RPMI8226 (cell line): ENCODE results near the gene GARIN5A.
A peak's percentile ranks its signal among the peaks of the same experiment; 100 is the strongest.

Source experiments
- DNase-seq: peaks from one replicate; pipeline ENCODE4 v3.0.0-alpha.2; 2015

Gene GARIN5A

DNA sequence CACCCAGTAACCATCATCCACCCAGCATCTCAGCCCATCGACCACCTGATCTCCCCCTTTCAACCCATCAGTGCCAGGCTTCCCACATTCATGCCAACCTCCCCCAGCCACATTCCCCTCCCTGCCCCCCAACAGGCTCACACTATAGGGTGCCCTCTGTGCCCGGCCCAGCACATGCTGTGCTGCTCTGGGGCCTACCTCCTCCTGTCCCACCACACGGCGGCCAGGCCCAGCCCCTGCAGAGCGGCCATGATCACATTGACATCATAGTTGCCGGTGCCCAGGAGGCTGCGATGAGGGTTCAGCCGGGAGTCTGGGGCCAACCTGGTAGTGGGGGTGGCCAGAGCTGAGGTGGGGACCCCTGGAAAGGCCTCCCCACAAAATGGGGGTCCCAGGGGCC, 30.7 kb upstream of the GARIN5A start:
- no peak for DNase-seq

DNA sequence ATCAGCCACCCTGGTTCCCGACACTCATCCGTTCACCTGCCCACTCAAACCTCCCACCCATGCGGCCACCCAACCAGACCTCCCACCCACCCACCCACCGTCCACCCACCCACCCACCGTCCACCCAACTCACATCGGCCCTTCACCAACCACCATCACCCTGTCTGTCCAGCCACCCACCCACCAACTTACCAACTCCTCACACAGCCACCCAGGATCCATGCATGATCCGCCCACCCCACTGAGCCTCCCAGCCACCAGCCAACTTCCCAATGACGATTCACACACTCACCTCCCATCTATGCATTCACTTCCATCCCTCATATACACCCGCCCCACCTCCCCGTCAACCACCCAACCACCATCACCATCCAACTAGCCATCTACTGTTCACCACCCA, 30.1 kb upstream of the GARIN5A start:
- DNase-seq: no peak

DNA sequence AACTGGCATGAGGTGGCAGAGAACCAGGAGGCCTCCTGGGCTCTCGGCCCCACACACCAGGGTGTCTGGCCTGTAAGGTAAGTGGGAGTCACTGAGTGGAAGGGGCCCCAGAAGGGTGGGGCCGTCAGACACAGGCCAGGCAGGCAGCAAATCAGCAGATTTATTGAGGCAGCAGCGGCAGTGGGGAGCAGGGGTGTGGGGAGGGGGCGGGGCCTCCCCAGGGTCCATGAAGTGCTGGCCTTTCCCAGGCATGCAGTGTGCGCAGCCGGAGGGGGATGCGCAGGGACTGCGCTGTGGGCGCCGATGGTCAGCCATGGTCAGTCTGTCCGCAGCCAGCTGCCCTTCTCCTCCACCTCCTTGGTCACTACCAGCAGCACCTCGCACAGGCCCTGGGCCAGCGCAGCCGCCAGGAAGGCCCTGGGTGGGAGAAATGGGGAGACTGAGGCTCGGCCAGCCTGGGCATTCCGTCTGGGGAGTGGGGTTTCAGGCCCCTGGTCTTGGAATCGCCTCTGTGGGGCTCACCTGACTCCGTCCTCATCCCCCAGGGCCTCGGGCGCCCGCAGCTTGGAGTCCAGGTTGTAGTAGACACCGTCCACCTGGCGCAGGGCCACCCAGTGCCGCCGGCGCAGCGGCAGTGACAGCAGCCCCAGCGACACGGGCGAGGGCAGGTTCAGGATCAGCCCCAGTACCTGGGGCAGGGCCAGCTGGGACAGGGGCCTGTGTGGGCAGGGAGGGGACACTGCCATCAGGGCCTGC, 29.4 kb upstream of the GARIN5A start:
- DNase-seq: no peak

DNA sequence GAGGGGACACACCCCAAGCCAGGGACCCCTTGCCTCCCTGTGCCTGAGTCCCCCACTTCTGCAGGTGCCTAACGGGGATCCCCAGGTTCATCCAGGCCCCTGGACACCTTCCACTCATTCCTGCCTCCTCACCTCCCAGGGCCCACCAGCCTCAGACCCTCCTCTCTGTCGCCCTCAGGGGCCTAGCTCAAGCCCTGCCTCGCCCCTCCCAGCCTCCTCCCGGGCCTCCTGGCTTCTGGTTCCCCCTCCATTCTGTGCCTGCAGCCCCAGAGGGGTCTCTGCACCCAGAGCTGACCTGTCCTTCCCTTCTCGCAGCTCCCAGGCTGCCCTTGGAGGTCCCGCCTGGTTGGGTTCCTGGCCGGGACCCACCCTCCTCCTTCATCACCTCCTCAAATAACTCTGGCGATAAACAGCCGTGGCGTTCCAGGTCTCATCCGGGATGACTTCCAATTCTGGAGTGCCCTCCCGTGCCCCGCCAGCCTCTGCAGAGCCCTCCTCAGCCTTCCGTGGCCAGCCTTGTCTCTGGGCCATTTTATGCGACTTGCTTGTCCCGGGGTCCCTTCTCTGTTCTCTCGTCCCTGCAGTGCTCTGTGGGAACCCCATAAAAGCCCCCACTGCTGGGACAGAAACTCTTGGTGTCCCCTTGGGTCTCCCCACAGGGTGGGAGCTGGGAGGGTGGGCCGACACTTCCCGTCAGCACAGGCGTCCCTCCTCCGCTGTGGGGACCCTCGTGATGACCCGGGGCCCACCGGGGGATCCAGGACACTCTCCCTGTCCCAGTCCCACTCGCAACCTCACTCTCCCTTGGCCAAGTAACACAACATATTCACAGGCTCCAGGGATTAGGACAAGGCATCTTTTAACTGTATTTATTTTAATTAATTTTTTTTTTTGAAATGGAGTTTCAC, 25.2 kb upstream of the GARIN5A start:
- no peak for DNase-seq

DNA sequence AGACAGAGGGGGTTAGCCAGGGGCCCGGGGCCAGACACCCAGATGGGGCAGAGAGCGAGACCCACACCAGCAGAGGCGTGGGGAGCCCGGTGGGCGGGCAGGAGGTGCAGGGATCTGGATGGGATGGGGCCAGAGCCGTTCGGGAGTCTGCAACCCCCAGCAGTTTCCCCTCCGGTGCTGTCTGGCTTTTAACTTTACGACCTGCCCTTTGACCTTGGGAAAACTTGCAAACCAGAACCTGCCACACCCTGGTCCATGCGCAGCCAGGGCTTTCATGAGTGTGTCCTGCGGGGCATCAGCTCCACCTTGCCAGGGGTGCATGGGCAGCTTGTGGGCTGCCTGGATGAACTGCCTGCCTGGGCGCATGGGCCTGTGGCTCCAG, 24.5 kb upstream of the GARIN5A start:
- DNase-seq: no peak

DNA sequence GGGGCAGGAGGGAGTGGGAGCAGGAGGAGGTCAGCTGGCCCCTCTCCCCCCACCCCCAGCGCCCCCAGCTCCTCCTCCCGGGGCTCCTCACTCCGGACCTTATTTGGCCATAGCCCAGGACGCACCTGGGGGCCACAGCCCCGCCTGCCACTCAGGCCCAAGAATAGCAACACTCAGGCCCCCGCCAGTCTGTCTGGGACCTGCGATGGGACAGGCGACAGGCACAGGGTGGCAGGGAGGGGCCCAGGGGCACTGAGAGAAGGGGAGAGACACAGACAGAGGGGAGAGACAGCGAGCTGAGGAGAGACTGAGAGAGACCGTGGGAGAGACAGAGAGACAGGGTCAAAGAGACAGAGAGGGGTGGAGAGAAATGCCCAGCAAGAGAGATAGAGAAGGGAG, 24.1 kb upstream of the GARIN5A start:
- DNase-seq: no peak

DNA sequence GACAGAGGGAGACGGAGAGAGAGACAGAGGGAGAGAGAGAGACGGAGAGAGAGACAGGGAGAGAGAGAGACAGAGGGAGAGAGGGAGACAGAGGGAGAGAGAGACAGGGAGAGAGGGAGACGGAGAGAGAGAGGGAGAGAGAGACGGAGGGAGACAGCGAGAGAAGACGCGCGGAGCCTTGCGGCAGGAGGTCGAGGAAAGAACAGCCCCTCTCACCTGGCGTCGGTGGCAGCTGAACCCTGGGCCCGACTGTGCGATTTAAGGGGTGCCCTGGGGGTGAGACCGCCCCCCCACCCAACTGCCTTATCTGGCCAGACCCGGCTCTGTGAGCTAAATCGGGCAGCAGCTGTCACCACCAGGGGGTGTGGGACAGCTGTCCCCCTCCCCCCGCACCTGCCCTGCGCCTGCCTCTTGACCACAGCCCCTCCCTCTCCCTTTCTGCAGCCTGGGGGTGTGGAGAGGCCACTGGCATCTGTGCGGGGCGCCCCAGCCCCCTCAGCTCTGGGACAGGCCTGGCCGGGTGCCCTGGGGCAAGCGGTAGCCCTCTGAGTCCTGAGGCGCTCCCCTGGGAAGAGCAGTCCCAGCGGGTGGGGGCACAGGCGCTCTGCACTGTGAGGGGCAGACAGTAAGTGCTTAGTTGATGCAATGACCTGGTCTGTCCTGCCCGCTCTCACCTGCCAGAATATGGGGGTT, 23.6 kb upstream of the GARIN5A start:
- peak; percentile 66 for DNase-seq

DNA sequence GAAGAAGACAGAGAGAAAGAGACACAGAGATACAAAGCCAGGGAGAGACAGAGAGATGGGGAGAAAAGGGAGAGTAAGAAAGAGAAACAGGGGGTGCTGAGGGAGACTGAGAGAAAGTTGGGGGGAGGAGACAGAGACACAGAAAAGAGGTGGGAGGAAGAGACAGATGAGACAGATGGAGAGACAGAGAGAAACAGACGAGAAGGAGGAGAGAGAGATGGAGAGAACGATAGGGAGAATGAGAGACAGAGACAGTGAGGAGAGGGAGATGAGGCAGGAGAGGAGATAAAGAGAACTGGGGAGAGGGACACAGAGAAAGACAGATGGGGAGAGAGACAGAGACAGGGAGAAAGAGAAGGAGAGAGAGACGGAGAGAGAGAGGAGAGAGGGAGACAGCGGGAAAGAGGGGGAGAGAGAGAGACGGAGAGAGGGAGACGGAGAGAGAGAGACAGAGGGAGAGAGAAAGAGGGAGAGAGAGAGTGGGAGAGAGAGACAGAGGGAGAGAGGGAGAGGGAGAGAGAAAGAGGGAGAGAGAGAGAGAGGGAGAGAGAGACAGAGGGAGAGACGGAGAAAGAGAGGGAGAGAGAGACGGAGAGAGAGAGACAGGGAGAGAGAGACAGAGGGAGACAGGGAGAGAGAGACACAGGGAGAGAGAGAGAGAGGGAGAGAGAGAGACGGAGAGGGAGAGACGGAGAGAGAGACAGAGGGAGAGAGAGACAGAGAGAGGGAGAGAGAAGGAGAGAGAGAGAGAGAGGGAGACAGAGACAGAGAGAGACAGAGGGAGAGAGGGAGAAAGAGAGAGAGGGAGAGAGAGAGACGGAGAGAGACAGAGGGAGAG, 21.8 kb upstream of the GARIN5A start:
- no peak for DNase-seq

DNA sequence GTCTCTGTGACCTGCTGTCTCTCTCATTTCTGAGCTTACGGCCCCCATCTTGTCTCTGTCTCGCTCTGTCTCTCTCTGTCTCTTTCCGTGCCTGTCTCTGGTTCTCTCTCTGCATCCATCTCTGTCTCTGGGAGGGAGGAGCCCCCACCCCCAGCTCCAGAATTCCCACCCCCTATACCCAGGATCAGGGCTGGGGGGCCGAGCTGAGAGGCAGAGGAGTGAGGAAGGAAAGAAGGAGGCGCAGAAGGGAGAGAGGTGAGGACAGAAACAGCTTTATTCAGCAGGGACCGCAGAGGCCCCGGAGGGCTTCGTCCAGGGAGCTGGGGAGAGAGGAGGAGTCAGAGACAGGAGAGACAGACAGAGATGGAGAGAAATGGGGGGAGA, 20.4 kb upstream of the GARIN5A start:
- no peak for DNase-seq

DNA sequence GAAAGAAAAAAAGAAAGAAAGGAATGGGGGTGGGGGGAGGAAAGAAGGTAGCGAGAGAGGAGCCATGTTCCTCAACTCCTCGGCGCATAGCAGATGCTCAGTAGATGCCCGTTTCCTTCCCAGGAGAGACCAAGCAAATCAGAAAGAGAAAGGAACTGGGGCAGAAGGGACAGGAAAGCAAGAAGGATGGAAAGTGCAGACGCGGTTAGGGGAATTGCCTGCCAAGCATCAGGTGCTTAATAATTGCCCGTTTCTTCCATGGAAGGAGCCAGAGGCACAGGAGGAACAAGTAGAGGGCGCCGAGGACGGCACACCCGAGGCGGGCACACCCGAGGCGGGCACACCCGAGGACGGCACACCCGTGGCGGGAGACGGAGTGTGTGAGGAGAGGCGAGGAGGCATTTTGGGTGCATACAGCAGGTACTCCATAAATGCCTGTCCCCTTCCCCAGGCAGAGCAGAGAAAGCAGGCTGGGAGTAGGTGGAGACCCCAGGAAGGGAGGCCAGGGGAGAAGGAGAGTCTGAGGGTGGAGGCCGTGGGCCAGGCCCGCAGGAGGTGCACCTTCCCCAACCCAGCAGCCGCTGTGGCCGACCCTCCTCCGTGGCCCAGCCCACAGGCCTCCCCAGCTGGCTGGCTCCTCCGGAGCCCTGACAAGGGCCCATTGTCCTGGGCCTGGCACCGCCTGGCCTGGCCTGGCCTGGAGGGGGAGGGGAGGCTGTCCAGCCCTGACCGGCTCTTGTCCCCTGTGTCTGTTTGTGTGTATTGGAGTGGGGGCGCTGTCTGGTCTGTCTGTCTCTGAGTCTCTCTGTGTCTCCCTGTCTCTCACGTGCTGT, 19.8 kb upstream of the GARIN5A start:
- DNase-seq: no peak

DNA sequence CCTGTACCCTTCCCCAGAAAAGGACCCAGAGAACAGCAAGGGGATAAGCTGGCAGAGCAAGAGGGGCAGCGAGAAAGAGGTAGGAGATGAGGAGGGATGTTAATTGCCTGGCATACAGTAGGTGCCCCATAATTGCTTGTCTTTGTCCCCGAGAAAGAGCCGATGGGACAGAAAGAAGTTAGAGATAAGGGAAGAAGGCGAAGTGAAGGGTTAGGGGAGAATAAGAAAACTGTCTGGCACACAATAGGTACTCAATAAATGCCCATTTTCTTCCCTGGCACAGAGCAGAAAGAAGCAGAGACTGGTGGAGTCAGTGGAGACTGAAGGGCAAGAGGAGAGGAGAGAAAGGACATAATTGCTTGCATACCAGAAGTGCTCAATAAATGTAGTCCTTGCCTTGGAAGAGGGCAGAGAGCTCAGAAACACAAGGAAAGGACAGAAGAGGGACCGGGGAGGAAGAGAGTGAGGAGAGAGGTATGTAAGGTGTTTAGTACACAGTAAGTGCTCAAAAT, 18.4 kb upstream of the GARIN5A start:
- no peak for DNase-seq

DNA sequence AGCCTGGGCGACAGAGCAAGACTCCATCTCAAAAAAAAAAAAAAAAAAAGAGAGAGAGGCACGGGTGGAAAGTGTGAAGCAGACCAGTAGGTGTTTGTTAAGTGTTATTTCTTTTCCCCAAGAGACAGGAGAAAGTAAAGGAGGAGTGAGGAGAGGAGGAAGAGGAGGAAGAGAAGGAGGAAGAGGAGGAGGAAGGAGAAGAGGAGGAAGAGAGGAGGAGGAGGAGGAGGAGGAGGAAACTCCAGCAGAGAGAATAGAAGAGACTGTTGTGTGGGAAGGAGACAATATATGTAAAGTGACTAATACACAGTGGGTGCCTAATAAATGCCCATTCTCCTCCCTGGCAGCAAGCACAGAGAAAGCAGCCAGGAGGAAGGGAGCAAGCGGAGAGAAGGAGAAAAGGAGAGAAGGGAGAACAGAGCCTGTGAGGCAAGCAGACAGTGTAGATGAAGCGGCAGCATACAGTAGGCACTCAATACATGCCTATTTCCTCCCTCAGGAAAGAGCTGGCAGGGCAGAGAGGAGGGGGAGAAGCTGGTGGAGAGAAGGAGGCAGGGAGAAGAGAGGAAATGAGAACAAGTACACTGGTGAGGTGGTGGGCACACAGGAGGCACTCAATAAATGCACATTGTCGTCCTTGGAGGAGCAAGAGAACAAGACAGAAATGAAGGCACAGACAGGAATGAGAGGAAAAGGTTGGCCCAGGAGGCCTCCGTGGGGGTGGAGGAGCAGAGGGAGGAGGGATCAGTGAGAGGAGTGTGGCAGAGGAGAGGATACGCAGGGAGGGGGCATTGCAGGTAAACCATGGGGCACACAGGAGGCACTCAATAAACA, 17.8 kb upstream of the GARIN5A start:
- DNase-seq: no peak

DNA sequence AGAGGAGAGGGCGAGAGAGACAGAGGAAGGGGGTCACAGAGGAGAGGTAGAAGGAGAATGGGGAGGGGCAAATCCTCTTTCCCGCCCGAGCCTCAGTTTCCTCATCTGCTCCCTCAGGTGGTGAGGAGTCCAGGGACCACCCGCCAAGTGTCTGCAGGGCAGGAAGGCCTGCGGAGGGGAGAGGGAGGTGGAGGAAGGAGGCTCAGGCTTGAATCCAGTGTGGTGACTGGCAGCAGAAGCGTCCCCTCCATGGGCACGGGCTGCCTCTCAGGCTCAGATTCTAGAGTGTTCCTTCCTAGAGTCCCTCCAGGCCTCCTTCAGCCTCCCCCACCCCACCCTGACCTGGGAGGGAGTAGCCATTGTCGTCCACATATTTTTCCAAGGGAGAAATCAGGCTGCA, 16.5 kb upstream of the GARIN5A start:
- DNase-seq: no peak

DNA sequence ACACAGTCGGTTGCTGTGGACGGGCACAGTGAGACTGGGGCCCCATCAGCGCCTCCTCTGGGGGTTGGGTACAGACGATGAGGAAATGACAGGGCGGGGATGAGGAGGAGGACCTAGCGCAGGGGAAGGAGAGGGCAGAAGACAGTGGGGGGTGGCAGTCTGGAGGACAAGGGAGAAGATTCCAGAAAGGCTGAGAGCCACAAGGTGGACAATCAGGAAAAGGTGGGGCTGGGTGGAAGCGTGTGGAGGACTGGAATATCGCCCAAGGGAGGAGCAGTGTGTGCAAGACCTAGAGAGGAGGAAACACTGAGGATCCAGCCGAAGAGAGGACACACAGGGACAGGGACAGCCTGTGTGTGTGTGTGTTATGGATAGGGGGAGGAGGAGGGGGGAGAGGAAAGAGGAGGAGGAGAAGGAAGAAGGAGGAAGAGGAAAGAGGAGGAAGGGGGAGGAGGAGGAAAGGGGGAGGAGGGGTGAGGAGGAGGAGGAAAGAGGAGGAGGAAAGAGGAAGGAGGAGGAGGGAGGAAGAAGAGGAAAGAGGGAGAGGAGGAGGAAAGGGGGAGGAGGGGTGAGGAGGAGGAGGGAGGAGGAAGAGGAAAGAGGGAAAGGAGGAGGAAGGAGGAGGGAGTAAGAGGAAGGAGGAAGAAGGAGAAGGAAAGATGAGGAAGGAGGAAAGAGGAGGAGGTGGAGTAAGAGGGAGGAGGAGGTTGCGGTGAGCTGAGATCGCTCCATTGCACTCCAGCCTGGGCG, 15.8 kb upstream of the GARIN5A start:
- DNase-seq: no peak

DNA sequence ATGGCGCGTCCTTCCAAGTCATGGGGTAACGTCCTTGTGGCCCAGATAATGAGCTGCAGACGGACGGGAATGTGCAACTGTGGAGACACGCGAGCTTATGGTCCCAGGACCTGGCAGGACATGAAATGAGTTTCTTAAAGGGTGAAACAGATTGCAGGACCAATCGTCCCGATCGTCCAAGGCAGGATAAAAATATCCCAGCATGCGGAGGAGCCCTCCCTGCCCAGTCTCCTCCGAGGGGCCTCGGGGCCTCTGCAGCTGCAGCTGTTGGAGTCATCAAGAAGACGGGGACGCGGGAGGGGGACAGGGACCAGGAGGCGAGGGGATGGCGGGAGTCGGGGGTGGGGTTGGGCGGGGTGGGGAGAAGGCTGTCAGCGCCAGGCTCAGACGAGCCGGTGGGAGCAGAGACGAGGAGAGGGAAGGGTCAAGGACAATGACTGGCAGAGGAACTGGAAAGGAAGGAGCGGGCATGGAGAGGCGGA, 14.4 kb upstream of the GARIN5A start:
- no peak for DNase-seq

DNA sequence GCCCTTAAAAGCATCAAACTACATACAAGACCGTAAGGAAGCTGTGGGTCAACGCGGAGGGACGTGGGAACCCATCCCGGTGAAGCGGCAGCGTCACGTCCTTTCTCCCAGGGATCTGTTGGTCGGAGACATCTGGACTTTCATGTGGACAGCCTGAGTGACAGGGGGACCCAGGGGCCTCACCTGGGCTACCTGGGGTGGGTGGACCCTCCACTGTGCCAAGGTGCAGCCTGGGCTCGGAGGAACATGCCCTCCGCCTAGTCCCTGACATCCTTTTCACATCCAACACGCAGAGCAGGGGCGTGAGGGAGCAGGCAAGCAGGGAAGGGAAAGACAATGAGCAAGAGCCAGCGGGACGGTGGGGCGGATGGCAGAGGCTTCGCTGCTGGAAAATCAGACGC, 13.8 kb upstream of the GARIN5A start:
- no peak for DNase-seq

DNA sequence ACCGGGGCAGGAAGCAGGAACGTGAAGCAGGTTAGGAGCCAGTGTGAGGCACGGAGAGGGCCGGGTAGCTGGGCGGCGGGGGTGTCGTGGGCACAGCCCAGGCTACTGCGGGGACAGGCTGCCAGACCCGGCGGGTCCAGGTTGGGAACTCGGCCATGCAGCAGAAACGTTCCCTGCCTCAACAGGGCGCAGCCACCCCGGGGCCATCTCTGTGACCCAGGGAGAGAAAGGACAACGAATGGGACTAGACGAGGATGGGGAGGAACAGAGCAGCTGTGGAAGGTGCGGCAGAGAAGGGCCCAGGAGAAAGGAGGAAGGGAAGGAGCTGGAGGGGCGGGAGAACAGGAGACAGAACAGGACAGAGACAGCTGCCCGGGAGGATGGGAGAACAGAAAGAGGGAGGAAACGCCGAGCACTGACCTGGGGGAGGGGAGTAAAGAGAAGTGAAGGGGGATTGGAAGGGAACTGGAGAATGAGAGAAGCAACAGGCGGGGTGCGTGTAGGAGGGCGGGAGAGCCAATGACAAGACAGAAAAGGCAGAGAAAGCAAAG, 12.9 kb upstream of the GARIN5A start:
- DNase-seq: no peak

DNA sequence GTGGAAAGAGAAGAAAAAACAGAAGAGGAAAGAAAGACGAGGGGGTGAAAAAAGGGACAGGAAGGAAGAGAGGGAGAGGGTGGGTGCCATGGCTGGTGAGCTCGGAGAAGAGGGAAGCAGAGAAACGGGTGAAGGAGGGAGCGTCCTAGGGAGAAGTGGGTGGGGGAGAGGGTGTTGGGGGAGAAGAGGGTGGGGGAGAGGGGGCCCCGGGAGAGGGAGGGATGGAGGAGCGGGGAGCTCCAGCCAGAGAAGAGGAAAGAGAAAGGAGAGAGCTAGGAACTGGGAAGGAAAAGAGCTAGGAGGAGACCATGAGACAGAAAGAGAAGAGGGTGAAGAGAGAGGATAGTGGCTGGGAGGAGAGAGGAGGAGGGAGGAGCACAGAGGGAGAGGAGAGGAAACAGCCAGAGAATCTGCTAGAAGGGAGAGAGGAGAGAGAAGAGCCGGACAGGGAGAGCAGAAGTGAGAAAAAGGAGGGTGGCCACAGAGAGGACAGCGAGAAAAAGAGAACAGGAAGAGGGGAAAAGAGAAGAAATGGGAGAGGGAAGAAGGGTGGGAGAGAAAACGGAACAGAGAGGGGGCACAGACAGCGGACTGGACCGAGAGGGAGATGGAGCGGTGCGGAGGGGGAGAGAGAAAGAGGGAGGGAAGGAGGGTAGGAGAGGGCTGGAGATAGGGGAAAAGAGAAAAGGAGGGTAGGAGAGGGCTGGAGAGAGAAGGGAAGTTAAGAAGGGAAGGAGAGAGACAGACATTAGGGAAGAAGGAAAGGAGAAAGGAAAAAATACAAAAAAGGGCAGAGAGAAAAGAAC, 11.9 kb upstream of the GARIN5A start:
- DNase-seq: no peak
